ENCODE measurements around the gene CELF5. TPM values are rescaled to one million over a fixed set of nuclear protein-coding genes. Genes with fewer than 3 reads are reported as not detected.

CELF5 gene
- total RNA-seq, 4 donors from 2014 or later = not detected

GRCh38 chr19:3310280-3310679 lies 85.8 kb downstream of the CELF5 start:
- Histone ChIP-seq H3K9me3 (no peaks in the 10 kb centered on the region), H3K4me3 (no peak overlapping the region), H3K4me1 (peaks cover 0 to 2% (median 0%) of the 10 kb centered on the region in 3 donors), H3K27me3 (peaks cover 86% of the 10 kb centered on the region), H3K27ac (no peak overlapping the region), H3K36me3 (no peaks in the 10 kb centered on the region)
- no peak for ATAC-seq
- WGBS, 2 donors (ENCODE audit: low coverage in 1 of 2) = 57 to 78% methylated on average over 1 of the region's 1 CpG
- no peak for TF ChIP-seq CTCF (IDR thresholded peaks at IDR 0.05)
- TF ChIP-seq POLR2AphosphoS5 (IDR thresholded peaks at IDR 0.05) = no peak
- no peak for TF ChIP-seq POLR2A (IDR thresholded peaks at IDR 0.05)
- no peak for TF ChIP-seq EP300 (IDR thresholded peaks at IDR 0.05)

GRCh38 chr19:3310711-3311110 lies 86.2 kb downstream of the CELF5 start:
- Histone ChIP-seq H3K27ac (no peak overlapping the region), H3K4me1 (no peaks in the 10 kb centered on the region), H3K9me3 (no peaks in the 10 kb centered on the region), H3K36me3 (no peaks in the 10 kb centered on the region), H3K4me3 (no peak overlapping the region), H3K27me3 (peaks cover 90% of the 10 kb centered on the region)
- ATAC-seq = no peak
- TF ChIP-seq EP300 (IDR thresholded peaks at IDR 0.05) (no peak), POLR2AphosphoS5 (IDR thresholded peaks at IDR 0.05) (no peak), POLR2A (IDR thresholded peaks at IDR 0.05) (no peak), CTCF (IDR thresholded peaks at IDR 0.05) (no peak)

- Histone ChIP-seq H3K27ac (no peak overlapping the region), H3K27me3 (peaks cover 94% of the 10 kb centered on the region), H3K4me1 (no peaks in the 10 kb centered on the region), H3K4me3 (no peak overlapping the region), H3K9me3 (no peaks in the 10 kb centered on the region), H3K36me3 (no peaks in the 10 kb centered on the region)
- no peak for TF ChIP-seq POLR2AphosphoS5 (IDR thresholded peaks at IDR 0.05)
- no peak for TF ChIP-seq CTCF (IDR thresholded peaks at IDR 0.05)
- no peak for TF ChIP-seq EP300 (IDR thresholded peaks at IDR 0.05)
- no peak for TF ChIP-seq POLR2A (IDR thresholded peaks at IDR 0.05)
- WGBS, 2 donors (ENCODE audit: low coverage in 1 of 2) = 77 to 80% methylated on average over 3 to 9 of the region's 13 CpGs
- no peak for ATAC-seq
Measured at GRCh38 chr19:3313199-3313575, 88.7 kb downstream of the CELF5 start.

- H3K4me3 ChIP-seq = no peak overlapping the region
- H3K27ac ChIP-seq = no peak overlapping the region
- H3K9me3 ChIP-seq = no peaks in the 10 kb centered on the region
- ATAC-seq = no peak
- peaks cover 93% of the 10 kb centered on the region for H3K27me3 ChIP-seq
- no CpG with 5 or more reads among the region's 30 CpGs for WGBS, 2 donors (ENCODE audit: low coverage in 1 of 2)
- TF ChIP-seq EP300 (IDR thresholded peaks at IDR 0.05) (no peak), POLR2AphosphoS5 (IDR thresholded peaks at IDR 0.05) (no peak), CTCF (IDR thresholded peaks at IDR 0.05) (no peak), POLR2A (IDR thresholded peaks at IDR 0.05) (no peak)
- no peaks in the 10 kb centered on the region for H3K4me1 ChIP-seq
- no peaks in the 10 kb centered on the region for H3K36me3 ChIP-seq
Measured at GRCh38 chr19:3314962-3315675, 90.7 kb downstream of the CELF5 start.

- no peak for ATAC-seq
- H3K36me3 ChIP-seq = no peaks in the 10 kb centered on the region
- TF ChIP-seq POLR2A (IDR thresholded peaks at IDR 0.05) (no peak), EP300 (IDR thresholded peaks at IDR 0.05) (no peak), POLR2AphosphoS5 (IDR thresholded peaks at IDR 0.05) (no peak), CTCF (IDR thresholded peaks at IDR 0.05) (no peak)
- no peak overlapping the region for H3K27ac ChIP-seq
- no peaks in the 10 kb centered on the region for H3K4me1 ChIP-seq
- WGBS, 2 donors (ENCODE audit: low coverage in 1 of 2) = no CpG with 5 or more reads among the region's 7 CpGs
- H3K27me3 ChIP-seq = peaks cover 94% of the 10 kb centered on the region
- H3K4me3 ChIP-seq = no peak overlapping the region
- no peaks in the 10 kb centered on the region for H3K9me3 ChIP-seq
Measured at GRCh38 chr19:3315676-3315973, 91.2 kb downstream of the CELF5 start.
